ENCODE data around the gene LRRC27. TPM values are rescaled to one million over a fixed set of nuclear protein-coding genes. Genes with fewer than 3 reads are reported as not detected.

The LRRC27 gene
- total RNA-seq, 1 experiment from 2014 or later: 4.1 TPM

DNA sequence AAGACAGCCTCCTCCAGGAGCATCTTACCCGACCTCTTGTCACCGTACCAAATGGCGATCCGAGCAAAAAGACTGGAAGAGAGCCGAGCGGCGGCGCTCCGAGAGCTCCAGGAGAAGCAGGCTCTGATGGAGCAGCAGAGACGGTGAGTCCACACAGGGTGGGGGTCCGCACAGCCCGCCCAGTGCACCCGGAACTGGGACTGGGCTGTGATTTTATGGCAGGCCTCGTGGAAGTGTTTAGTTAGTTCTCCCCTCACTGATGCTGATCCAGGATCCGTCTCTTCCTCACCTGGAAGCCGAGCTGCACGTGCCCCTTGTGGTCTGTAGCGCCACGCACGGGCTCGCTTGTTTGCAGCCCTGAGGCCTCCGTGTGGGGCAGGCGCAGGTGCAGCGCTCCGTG is 19.6 kb downstream of the LRRC27 start:
- no peaks in the 10 kb centered on the region for H3K27me3 ChIP-seq (ENCODE audit: insufficient read depth, low read length)
- RAD21 ChIA-PET (ENCODE audit: low non-redundant PET in 1 of 2, low total read pairs in 2 of 2, uncharacterized antibody in 2 of 2, unreplicated experiment in 2 of 2): no interaction called here
- H3K4me2 ChIP-seq (ENCODE audit: low read length): no peak overlapping the region
- TF ChIP-seq, protein P1, sequence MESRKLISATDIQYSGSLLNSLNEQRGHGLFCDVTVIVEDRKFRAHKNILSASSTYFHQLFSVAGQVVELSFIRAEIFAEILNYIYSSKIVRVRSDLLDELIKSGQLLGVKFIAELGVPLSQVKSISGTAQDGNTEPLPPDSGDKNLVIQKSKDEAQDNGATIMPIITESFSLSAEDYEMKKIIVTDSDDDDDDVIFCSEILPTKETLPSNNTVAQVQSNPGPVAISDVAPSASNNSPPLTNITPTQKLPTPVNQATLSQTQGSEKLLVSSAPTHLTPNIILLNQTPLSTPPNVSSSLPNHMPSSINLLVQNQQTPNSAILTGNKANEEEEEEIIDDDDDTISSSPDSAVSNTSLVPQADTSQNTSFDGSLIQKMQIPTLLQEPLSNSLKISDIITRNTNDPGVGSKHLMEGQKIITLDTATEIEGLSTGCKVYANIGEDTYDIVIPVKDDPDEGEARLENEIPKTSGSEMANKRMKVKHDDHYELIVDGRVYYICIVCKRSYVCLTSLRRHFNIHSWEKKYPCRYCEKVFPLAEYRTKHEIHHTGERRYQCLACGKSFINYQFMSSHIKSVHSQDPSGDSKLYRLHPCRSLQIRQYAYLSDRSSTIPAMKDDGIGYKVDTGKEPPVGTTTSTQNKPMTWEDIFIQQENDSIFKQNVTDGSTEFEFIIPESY (IDR thresholded peaks at IDR 0.05; ENCODE audit: extremely low read depth, insufficient replicate concordance, low read length): no peak
- TF ChIP-seq, protein P2, sequence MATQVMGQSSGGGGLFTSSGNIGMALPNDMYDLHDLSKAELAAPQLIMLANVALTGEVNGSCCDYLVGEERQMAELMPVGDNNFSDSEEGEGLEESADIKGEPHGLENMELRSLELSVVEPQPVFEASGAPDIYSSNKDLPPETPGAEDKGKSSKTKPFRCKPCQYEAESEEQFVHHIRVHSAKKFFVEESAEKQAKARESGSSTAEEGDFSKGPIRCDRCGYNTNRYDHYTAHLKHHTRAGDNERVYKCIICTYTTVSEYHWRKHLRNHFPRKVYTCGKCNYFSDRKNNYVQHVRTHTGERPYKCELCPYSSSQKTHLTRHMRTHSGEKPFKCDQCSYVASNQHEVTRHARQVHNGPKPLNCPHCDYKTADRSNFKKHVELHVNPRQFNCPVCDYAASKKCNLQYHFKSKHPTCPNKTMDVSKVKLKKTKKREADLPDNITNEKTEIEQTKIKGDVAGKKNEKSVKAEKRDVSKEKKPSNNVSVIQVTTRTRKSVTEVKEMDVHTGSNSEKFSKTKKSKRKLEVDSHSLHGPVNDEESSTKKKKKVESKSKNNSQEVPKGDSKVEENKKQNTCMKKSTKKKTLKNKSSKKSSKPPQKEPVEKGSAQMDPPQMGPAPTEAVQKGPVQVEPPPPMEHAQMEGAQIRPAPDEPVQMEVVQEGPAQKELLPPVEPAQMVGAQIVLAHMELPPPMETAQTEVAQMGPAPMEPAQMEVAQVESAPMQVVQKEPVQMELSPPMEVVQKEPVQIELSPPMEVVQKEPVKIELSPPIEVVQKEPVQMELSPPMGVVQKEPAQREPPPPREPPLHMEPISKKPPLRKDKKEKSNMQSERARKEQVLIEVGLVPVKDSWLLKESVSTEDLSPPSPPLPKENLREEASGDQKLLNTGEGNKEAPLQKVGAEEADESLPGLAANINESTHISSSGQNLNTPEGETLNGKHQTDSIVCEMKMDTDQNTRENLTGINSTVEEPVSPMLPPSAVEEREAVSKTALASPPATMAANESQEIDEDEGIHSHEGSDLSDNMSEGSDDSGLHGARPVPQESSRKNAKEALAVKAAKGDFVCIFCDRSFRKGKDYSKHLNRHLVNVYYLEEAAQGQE (IDR thresholded peaks at IDR 0.05; ENCODE audit: low read depth): no peak
- no peak for TF ChIP-seq ZNF274 (IDR thresholded peaks at IDR 0.05; ENCODE audit: low read depth, low read length)
- no peak for TF ChIP-seq YY1 (IDR thresholded peaks at IDR 0.05; ENCODE audit: extremely low read depth, insufficient replicate concordance, low read depth, low read length)
- no peak for TF ChIP-seq EZH2phosphoT487 (IDR thresholded peaks at IDR 0.05; ENCODE audit: borderline replicate concordance)
- no peak for TF ChIP-seq RAD21 (IDR thresholded peaks at IDR 0.05; ENCODE audit: low read depth)
- no peak for TF ChIP-seq JUND (IDR thresholded peaks at IDR 0.05)
- TF ChIP-seq, protein P3, sequence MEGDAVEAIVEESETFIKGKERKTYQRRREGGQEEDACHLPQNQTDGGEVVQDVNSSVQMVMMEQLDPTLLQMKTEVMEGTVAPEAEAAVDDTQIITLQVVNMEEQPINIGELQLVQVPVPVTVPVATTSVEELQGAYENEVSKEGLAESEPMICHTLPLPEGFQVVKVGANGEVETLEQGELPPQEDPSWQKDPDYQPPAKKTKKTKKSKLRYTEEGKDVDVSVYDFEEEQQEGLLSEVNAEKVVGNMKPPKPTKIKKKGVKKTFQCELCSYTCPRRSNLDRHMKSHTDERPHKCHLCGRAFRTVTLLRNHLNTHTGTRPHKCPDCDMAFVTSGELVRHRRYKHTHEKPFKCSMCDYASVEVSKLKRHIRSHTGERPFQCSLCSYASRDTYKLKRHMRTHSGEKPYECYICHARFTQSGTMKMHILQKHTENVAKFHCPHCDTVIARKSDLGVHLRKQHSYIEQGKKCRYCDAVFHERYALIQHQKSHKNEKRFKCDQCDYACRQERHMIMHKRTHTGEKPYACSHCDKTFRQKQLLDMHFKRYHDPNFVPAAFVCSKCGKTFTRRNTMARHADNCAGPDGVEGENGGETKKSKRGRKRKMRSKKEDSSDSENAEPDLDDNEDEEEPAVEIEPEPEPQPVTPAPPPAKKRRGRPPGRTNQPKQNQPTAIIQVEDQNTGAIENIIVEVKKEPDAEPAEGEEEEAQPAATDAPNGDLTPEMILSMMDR (IDR thresholded peaks at IDR 0.05 in 2 of 3, conservative IDR thresholded peaks at IDR 0.05 in 1 of 3; ENCODE audit: borderline replicate concordance in 1 of 3, insufficient read depth in 1 of 3, low read depth in 2 of 3, low read length in 2 of 3): no peak
- TF ChIP-seq ZFX (IDR thresholded peaks at IDR 0.05): no peak
- no peak for TF ChIP-seq POLR2AphosphoS5 (IDR thresholded peaks at IDR 0.05; ENCODE audit: low read depth, low read length)
- no peak overlapping the region for H2AFZ ChIP-seq (ENCODE audit: low read depth, low read length, poor library complexity, severe bottlenecking)
- ATAC-seq (no peak), DNase-seq (ENCODE audit: low read depth, low spot score) (no peak)
- no peaks in the 10 kb centered on the region for H3K79me2 ChIP-seq (ENCODE audit: insufficient read depth, low read length)
- H3K9me2 ChIP-seq (ENCODE audit: insufficient read depth): no peaks in the 10 kb centered on the region
- no peak overlapping the region for H3K27ac ChIP-seq (ENCODE audit: low read depth, low read length)
- POLR2A ChIA-PET: no interaction called here
- H3K4me1 ChIP-seq (ENCODE audit: control insufficient read depth in 1 of 2, insufficient read depth in 2 of 2, low read length in 2 of 2): no peaks in the 10 kb centered on the region
- H3K9ac ChIP-seq (ENCODE audit: low read length): no peak overlapping the region
- BruUV-seq (replicated peaks): no TSS peak
- H3K9me3 ChIP-seq (ENCODE audit: control insufficient read depth in 1 of 2, insufficient read depth in 1 of 2, low read depth in 1 of 2, low read length in 2 of 2): no peaks in the 10 kb centered on the region
- no peaks in the 10 kb centered on the region for H4K20me1 ChIP-seq (ENCODE audit: insufficient read depth)
- H3K4me3 ChIP-seq (replicated peaks in 1 of 2; ENCODE audit: low read depth in 1 of 2, low read length in 2 of 2): no peak overlapping the region
- CTCF ChIA-PET: no interaction called here
- no peaks in the 10 kb centered on the region for H3K36me3 ChIP-seq (ENCODE audit: control insufficient read depth in 1 of 2, insufficient read depth in 2 of 2, low read length in 2 of 2)
- intact Hi-C loops (cut with micrococcal nuclease): loop anchor here (1.0 kb wide), 1 partner anchor 128 kb away; no protein-coding TSS in a partner anchor
